Stomach (tissue), 4 donors: ENCODE measurements around the gene MED12L.

Experiments used
- EP300 ChIP-seq: sonication (generic); formaldehyde crosslinking; IDR thresholded peaks from one replicate; pipeline ENCODE4 v1.6.1; 2017; ENCODE audit warnings: antibody characterized with exemption
- POLR2A ChIP-seq, 4 donors: fragments of 450-650 bp; IDR thresholded peaks; one replicate each; pipeline ENCODE4 v1.6.1; 2016; ENCODE audit warnings: antibody characterized with exemption in 4 of 4, control low read depth in 2 of 4, mild to moderate bottlenecking in 1 of 4, moderate library complexity in 1 of 4
- POLR2AphosphoS5 ChIP-seq, 3 donors: sonication (generic); formaldehyde crosslinking; IDR thresholded peaks; one replicate each; pipeline ENCODE4 v1.6.1; 2016; ENCODE audit warnings: antibody characterized with exemption in 3 of 3
- TF ChIP-seq, protein P1 (sequence below), 7 experiments: fragments of 450-650 bp in 4 of 7; fragments of 200-600 bp in 3 of 7; sonication (generic) in 3 of 7; IDR thresholded peaks; one replicate each; pipeline ENCODE4 v1.5.1; 2016 to 2019; ENCODE audit warnings: antibody characterized with exemption in 7 of 7, control low read depth in 2 of 7, mild to moderate bottlenecking in 1 of 7

DNA sequence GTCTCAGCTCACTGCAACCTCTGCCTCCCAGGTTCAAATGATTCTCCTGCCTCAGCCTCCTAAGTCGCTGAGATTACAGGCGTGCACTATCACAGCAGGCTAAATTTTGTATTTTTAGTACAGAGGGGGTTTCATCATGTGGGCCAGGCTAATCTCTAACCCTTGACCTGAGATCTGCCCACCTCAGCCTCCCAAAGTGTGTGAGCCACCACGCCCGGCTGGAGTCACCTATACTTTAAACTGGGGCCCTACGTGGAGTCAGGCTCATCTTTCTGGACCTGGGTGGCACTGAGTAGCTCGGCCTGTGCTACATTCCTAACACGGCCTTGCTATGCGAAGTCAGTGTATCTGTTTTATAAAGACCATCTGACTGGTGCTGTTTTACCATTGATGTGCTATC is 111.8 kb downstream of the MED12L start:
- TF ChIP-seq, protein P1, sequence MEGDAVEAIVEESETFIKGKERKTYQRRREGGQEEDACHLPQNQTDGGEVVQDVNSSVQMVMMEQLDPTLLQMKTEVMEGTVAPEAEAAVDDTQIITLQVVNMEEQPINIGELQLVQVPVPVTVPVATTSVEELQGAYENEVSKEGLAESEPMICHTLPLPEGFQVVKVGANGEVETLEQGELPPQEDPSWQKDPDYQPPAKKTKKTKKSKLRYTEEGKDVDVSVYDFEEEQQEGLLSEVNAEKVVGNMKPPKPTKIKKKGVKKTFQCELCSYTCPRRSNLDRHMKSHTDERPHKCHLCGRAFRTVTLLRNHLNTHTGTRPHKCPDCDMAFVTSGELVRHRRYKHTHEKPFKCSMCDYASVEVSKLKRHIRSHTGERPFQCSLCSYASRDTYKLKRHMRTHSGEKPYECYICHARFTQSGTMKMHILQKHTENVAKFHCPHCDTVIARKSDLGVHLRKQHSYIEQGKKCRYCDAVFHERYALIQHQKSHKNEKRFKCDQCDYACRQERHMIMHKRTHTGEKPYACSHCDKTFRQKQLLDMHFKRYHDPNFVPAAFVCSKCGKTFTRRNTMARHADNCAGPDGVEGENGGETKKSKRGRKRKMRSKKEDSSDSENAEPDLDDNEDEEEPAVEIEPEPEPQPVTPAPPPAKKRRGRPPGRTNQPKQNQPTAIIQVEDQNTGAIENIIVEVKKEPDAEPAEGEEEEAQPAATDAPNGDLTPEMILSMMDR (IDR thresholded peaks at IDR 0.05): no peak
- no peak for TF ChIP-seq POLR2A (IDR thresholded peaks at IDR 0.05)
- no peak for TF ChIP-seq POLR2AphosphoS5 (IDR thresholded peaks at IDR 0.05)
- no peak for TF ChIP-seq EP300
